GM19395 (cell line): ENCODE results near the gene PHAX.
"Not testable (repeated sequence)": the region's sequence is repeated elsewhere in the genome, so short reads cannot be mapped to it uniquely, and the experiment has no call there.

Experiments
- ATAC-seq: cut with Tn5 transposase; IDR thresholded peaks from one replicate; pipeline ENCODE4 v1.9.1; 2021; ENCODE audit warnings: mild to moderate bottlenecking, moderate library complexity; ENCODE audit not compliant: unreplicated experiment

PHAX gene

GRCh38 chr5:126650463-126650862, 49.7 kb downstream of the PHAX start:
- no peak for ATAC-seq

- no peak for ATAC-seq
Measured at GRCh38 chr5:126651013-126651577, 50.3 kb downstream of the PHAX start.

- no peak for ATAC-seq
Measured at GRCh38 chr5:126656401-126657007, 55.8 kb downstream of the PHAX start.

GRCh38 chr5:126658561-126658960, 57.8 kb downstream of the PHAX start:
- no peak for ATAC-seq

GRCh38 chr5:126659805-126660482, 59.2 kb downstream of the PHAX start:
- ATAC-seq = peak; percentile 80

- ATAC-seq = no peak
Measured at GRCh38 chr5:126664586-126664985, 63.8 kb downstream of the PHAX start.

GRCh38 chr5:126670109-126670508, 69.4 kb downstream of the PHAX start:
- ATAC-seq = not testable (repeated sequence)

GRCh38 chr5:126671681-126672080, 70.9 kb downstream of the PHAX start:
- ATAC-seq = not testable (repeated sequence)

- no peak for ATAC-seq
Measured at GRCh38 chr5:126673477-126673876, 72.7 kb downstream of the PHAX start.

- ATAC-seq = no peak
Measured at GRCh38 chr5:126674145-126674544, 73.4 kb downstream of the PHAX start.

GRCh38 chr5:126675338-126675737, 74.6 kb downstream of the PHAX start:
- no peak for ATAC-seq

GRCh38 chr5:126676195-126676624, 75.5 kb downstream of the PHAX start:
- peak; percentile 78 for ATAC-seq
